Activated CD4-positive, alpha-beta T cell treated with anti-CD3 and anti-CD28 coated beads, Interleukin-2, amount 50 U/mL, for 4 hours (primary cell): ENCODE measurements around the gene UNC13C.
"Not testable (repeated sequence)": the region's sequence is repeated elsewhere in the genome, so short reads cannot be mapped to it uniquely, and the experiment has no call there.

Experiments
- DNase-seq, 2 experiments: peaks; one replicate each; pipeline ENCODE4 v3.0.0-alpha.2; 2020

Gene UNC13C

GRCh38 chr15:53978253-53978906, at the start of gene UNC13C:
Gene UNC13C (plus strand): TSS chr15:53978441. CDS start chr15:54012904, 34,463 bp downstream.
- no peak for DNase-seq

DNA sequence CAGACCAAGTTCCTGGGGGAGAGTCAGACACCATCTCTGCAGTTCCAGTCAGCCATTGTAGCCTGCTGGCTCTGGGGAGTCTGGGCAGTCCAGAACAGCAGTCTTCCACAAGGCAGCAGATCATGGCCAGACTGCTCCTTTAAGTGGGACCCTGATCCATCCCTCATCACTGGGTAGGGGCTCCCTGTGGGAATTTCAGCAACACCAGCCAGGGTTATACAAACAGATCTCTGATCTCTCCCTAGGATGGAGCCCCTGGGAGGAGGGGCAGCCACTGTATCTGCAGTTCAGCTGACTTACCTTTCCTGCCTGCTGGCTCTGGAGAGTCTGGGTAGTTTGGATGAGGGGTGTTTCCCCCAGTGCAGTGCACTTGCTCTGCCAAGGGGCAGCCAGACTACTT, 42.1 kb upstream of the UNC13C start:
- DNase-seq, result no peak

- DNase-seq, result not testable (repeated sequence)
These were observed 40.6 kb upstream of the UNC13C start for GRCh38 chr15:53937632-53938031.

DNA sequence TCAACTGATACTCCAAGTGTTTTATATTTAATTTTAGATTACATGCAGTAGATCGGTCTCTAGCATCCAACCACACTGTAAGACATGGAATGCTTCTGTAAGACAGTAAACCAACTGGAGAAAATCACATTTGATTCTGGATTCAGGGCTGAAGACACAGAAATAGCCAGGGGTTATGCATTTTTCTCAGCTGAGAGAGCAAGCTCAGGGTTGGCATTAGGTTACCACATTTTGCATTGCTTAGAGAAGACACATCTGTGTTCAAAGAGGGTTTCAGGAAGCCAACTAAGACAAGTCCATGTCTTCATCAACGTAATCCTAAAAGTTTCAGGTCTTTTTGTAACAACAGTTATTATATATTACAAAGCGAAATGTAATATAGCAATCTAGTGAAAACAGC, 27.7 kb upstream of the UNC13C start:
- no peak for DNase-seq

GRCh38 chr15:53955396-53955795, 22.8 kb upstream of the UNC13C start:
- DNase-seq, result no peak

- DNase-seq, result no peak
These were observed 15.3 kb upstream of the UNC13C start for GRCh38 chr15:53962646-53963561.

- no peak for DNase-seq
These were observed 14.4 kb upstream of the UNC13C start for GRCh38 chr15:53963801-53964200.

GRCh38 chr15:53974121-53974520, 4.1 kb upstream of the UNC13C start:
- DNase-seq, result no peak

- no peak for DNase-seq
These were observed 3.4 kb upstream of the UNC13C start for GRCh38 chr15:53974813-53975212.

- no peak for DNase-seq
These were observed 1.3 kb upstream of the UNC13C start for GRCh38 chr15:53976844-53977392.

GRCh38 chr15:53979051-53979788, 979 bp downstream of the UNC13C start:
- DNase-seq, result no peak

DNA sequence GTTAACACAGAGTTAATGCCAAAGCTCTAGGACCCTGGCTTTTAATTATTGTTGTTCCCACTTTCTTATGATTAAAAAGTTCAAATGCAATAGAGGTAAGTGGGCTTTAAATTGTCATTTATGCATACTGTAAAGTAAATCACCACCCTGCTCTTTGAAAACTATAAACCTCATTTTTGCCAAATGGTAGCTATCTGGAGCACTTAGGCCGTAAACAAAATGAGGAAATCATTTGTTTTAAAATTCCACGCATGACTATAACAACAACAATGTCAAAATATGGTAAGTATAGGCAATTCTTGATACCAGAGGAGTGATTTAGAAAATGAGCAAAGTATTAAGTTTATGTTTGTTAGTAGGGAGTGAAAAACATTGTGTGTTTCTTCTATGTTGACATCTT, 1.8 kb downstream of the UNC13C start:
- DNase-seq, result no peak

GRCh38 chr15:53982071-53982680, 3.9 kb downstream of the UNC13C start:
- DNase-seq, result no peak

- no peak for DNase-seq
These were observed 4.6 kb downstream of the UNC13C start for GRCh38 chr15:53982876-53983275.

DNA sequence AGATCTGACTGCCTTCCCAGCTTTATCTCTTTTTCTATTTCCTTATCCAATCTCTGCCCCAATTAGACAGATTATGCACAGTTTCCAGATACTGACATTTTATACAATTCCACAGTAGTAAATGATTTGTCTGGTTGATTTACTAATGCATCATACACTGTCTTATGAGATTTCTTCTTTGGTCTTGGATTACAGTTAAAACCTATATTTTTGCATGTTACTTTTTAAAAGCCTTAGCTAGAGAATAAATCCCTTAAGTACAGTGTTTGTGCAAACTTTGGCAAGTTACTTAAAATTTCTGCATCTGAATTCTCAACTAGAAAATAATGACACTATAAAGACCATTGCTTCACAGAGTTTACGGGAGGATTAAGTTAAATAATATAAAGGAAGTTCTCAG, 6.0 kb downstream of the UNC13C start:
- DNase-seq, result no peak

GRCh38 chr15:53985562-53985961, 7.3 kb downstream of the UNC13C start:
- DNase-seq, result no peak

GRCh38 chr15:53987480-53987879, 9.2 kb downstream of the UNC13C start:
- DNase-seq, result no peak

DNA sequence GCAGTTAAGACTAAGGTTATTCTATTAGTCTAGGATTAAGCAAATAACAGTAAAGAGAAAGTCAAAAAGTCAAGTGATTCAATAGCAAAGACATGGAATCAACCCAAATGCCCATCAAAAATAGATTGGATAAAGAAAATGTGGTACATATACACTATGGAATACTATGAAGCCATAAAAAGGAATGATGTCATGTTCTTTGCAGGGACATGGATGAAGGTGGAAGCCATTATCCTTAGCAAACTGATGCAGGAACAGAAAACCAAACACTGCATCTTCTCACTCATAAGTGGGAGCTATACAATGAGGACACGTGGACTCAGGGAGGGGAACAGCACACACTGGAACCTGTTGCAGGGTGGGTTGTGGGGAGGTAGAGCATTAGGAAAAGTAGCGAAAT, 29.0 kb downstream of the UNC13C start:
- no peak for DNase-seq

DNA sequence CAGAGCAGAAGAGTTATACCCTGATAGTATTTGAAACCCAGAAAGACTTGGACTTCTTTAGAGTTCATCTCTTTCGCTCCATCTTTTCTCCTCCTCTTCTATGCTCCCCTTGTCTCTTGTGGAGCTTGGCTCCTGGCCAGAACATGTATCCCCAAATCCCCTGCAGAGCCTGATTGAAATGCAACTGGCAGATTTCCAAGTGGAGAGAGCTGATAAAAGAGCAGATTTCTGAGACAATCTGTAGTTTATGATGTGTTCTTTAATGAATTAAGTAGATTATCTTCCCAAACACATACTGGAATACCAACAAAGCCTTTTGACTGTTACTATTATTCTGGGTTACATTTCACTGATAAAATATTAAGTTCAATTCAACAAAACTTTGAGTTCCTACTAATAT, 33.4 kb downstream of the UNC13C start:
- DNase-seq, result no peak

- DNase-seq, result no peak
These were observed 35.9 kb downstream of the UNC13C start for GRCh38 chr15:54014067-54014655.

DNA sequence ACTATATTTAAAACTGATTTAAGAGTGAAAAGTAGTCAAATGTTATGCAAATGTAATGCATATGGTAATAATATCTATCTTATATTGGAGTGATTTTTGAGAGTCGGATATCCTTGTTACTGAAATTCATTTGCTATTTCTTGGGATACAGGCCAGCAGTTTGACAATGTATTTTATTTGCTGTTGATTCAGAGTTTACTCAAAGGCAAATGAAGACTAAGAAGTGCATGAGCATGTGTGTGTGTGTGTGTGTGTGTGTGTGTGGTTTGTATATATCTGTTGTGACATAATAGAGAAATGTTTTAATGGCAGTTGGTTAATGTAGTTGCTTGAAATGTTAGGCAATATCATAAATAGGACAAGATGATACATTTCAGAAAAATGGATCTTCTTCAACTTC, 39.0 kb downstream of the UNC13C start:
- no peak for DNase-seq

GRCh38 chr15:54017959-54018358, 39.7 kb downstream of the UNC13C start:
- DNase-seq, result no peak
